HTR-8/SVneo (cell line): ENCODE measurements around the gene NOVA2.
A peak's percentile ranks its signal among the peaks of the same experiment; 100 is the strongest.

Experiments used
- DNase-seq: peaks from one replicate; pipeline ENCODE4 v3.0.0; 2011; ENCODE audit warnings: low spot score, mixed read lengths; ENCODE audit not compliant: insufficient read length
- FAIRE-seq: peaks from 2 replicates; lab custom pipeline; 2011; peaks lifted over from hg19 to GRCh38; lab: Jason Lieb, UNC

NOVA2 gene

GRCh38 chr19:46002678-46003275, 29.1 kb upstream of the NOVA2 start:
- DNase-seq (no peak), FAIRE-seq (no peak)

GRCh38 chr19:46000491-46001246, 27.0 kb upstream of the NOVA2 start:
- DNase-seq: no peak
- FAIRE-seq: no peak

GRCh38 chr19:45999653-46000121, 26.0 kb upstream of the NOVA2 start:
- no peak for DNase-seq
- no peak for FAIRE-seq

GRCh38 chr19:45998834-45999233, 25.2 kb upstream of the NOVA2 start:
- no peak for FAIRE-seq
- no peak for DNase-seq

GRCh38 chr19:45996933-45997332, 23.3 kb upstream of the NOVA2 start:
- no peak for DNase-seq
- no peak for FAIRE-seq

GRCh38 chr19:45995715-45996385, 22.2 kb upstream of the NOVA2 start:
- DNase-seq (no peak), FAIRE-seq (no peak)

GRCh38 chr19:45994998-45995714, 21.5 kb upstream of the NOVA2 start, which contains the start of gene CCDC61:
Gene CCDC61, plus strand, starts transcription at chr19:45995467. Its CDS starts 7,552 bp downstream, at chr19:46003019.
- peak; percentile 99 for DNase-seq
- FAIRE-seq: peak; percentile 88

- FAIRE-seq: no peak
- no peak for DNase-seq
Observed at GRCh38 chr19:45994456-45994997, 20.9 kb upstream of the NOVA2 start.

- FAIRE-seq (no peak), DNase-seq (no peak)
Observed at GRCh38 chr19:45990113-45990728, 16.6 kb upstream of the NOVA2 start.

GRCh38 chr19:45985321-45985720, 11.7 kb upstream of the NOVA2 start:
- no peak for FAIRE-seq
- DNase-seq: no peak

GRCh38 chr19:45981350-45981749, 7.7 kb upstream of the NOVA2 start:
- FAIRE-seq: no peak
- DNase-seq: no peak

- FAIRE-seq (no peak), DNase-seq (no peak)
Observed at GRCh38 chr19:45978156-45978555, 4.5 kb upstream of the NOVA2 start.

- no peak for DNase-seq
- FAIRE-seq: no peak
Observed at GRCh38 chr19:45976178-45976577, 2.5 kb upstream of the NOVA2 start.

- FAIRE-seq (no peak), DNase-seq (no peak)
Observed at GRCh38 chr19:45975306-45976070, 1.8 kb upstream of the NOVA2 start.

GRCh38 chr19:45972947-45973540, 621 bp downstream of the NOVA2 start:
- DNase-seq (no peak), FAIRE-seq (no peak)

- DNase-seq (no peak), FAIRE-seq (peak; percentile 63)
Observed at GRCh38 chr19:45972081-45972946, 1.4 kb downstream of the NOVA2 start.

- FAIRE-seq (no peak), DNase-seq (no peak)
Observed at GRCh38 chr19:45971260-45971902, 2.3 kb downstream of the NOVA2 start.
